ENCODE data around the gene ZNF396. TPM values are rescaled to one million over a fixed set of nuclear protein-coding genes. Genes with fewer than 3 reads are reported as not detected.

ZNF396 gene
- total RNA-seq, 1 experiment from 2014 or later = 1.0 TPM

DNA sequence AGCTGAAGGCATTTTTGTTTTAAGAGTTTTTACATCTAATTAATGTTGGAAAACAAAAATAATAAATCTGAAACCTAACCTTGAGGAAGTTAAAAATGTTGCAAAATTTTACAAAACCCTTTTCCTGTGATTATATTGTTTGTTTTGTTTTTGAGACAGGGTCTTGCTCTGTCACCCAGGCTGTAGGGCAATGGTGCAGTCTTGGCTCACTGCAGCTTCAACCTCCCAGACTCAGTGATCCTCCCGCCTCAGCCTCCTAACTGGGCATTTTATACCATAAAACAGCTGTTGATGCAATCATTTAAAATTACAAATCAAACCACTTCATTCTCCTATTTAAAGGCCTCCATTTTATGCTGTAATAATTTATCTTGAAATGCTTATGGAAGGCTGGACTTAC is 31.2 kb downstream of the ZNF396 start:
- no peaks in the 10 kb centered on the region for H3K36me3 Mint-ChIP-seq
- no peak for ATAC-seq
- H3K9me3 Mint-ChIP-seq = peaks cover 8% of the 10 kb centered on the region
- H3K27me3 Mint-ChIP-seq (ENCODE audit: low read depth) = peaks cover 3% of the 10 kb centered on the region
- ChIA-PET CTCF (interaction anchor here (1.1 to 2.9 kb wide), 2 partner anchors 9 to 41 kb away, joined by 6 to 23 read pairs; no protein-coding TSS in a partner anchor), POLR2A (interaction anchor here (1.1 kb wide), 1 partner anchor 41 kb away, joined by 3 read pairs; no protein-coding TSS in a partner anchor)
- DNase-seq (ENCODE audit: low spot score) = no peak
- peaks cover 21% of the 10 kb centered on the region for H3K4me1 Mint-ChIP-seq
- no peak overlapping the region for H3K4me3 Mint-ChIP-seq
- no peak overlapping the region for H3K27ac Mint-ChIP-seq
- TF ChIP-seq, protein P1, sequence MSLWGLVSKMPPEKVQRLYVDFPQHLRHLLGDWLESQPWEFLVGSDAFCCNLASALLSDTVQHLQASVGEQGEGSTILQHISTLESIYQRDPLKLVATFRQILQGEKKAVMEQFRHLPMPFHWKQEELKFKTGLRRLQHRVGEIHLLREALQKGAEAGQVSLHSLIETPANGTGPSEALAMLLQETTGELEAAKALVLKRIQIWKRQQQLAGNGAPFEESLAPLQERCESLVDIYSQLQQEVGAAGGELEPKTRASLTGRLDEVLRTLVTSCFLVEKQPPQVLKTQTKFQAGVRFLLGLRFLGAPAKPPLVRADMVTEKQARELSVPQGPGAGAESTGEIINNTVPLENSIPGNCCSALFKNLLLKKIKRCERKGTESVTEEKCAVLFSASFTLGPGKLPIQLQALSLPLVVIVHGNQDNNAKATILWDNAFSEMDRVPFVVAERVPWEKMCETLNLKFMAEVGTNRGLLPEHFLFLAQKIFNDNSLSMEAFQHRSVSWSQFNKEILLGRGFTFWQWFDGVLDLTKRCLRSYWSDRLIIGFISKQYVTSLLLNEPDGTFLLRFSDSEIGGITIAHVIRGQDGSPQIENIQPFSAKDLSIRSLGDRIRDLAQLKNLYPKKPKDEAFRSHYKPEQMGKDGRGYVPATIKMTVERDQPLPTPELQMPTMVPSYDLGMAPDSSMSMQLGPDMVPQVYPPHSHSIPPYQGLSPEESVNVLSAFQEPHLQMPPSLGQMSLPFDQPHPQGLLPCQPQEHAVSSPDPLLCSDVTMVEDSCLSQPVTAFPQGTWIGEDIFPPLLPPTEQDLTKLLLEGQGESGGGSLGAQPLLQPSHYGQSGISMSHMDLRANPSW (CRISPR knock-in tag; conservative IDR thresholded peaks at IDR 0.05; ENCODE audit: low read depth) = no peak
- TF ChIP-seq, protein P2, sequence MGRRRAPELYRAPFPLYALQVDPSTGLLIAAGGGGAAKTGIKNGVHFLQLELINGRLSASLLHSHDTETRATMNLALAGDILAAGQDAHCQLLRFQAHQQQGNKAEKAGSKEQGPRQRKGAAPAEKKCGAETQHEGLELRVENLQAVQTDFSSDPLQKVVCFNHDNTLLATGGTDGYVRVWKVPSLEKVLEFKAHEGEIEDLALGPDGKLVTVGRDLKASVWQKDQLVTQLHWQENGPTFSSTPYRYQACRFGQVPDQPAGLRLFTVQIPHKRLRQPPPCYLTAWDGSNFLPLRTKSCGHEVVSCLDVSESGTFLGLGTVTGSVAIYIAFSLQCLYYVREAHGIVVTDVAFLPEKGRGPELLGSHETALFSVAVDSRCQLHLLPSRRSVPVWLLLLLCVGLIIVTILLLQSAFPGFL (CRISPR knock-in tag; IDR thresholded peaks at IDR 0.05; ENCODE audit: borderline replicate concordance) = no peak
- TF ChIP-seq TCF7 (CRISPR knock-in tag; IDR thresholded peaks at IDR 0.05; ENCODE audit: low read depth) = no peak
- TF ChIP-seq JAZF1 (CRISPR knock-in tag; IDR thresholded peaks at IDR 0.05) = no peak
- TF ChIP-seq MYBL2 (CRISPR knock-in tag; IDR thresholded peaks at IDR 0.05) = no peak
- TF ChIP-seq, protein P3, sequence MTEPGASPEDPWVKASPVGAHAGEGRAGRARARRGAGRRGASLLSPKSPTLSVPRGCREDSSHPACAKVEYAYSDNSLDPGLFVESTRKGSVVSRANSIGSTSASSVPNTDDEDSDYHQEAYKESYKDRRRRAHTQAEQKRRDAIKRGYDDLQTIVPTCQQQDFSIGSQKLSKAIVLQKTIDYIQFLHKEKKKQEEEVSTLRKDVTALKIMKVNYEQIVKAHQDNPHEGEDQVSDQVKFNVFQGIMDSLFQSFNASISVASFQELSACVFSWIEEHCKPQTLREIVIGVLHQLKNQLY (CRISPR knock-in tag; IDR thresholded peaks at IDR 0.05) = no peak
- no peak for TF ChIP-seq NR3C1 (CRISPR knock-in tag; conservative IDR thresholded peaks at IDR 0.05; ENCODE audit: low read depth)
- no peak for TF ChIP-seq SOX15 (CRISPR knock-in tag; IDR thresholded peaks at IDR 0.05)
- no peak for TF ChIP-seq ZNF425 (CRISPR knock-in tag; conservative IDR thresholded peaks at IDR 0.05)
- no peak for TF ChIP-seq MXD4 (CRISPR knock-in tag; IDR thresholded peaks at IDR 0.05; ENCODE audit: borderline replicate concordance)
- TF ChIP-seq KAT7 (CRISPR knock-in tag; IDR thresholded peaks at IDR 0.05; ENCODE audit: borderline replicate concordance) = no peak
- TF ChIP-seq IRF2 (CRISPR knock-in tag; IDR thresholded peaks at IDR 0.05; ENCODE audit: borderline replicate concordance, low read depth) = no peak

- no peak for DNase-seq (ENCODE audit: low spot score)
- TF ChIP-seq KAT7 (CRISPR knock-in tag; IDR thresholded peaks at IDR 0.05; ENCODE audit: borderline replicate concordance) (no peak), IRF2 (CRISPR knock-in tag; IDR thresholded peaks at IDR 0.05; ENCODE audit: borderline replicate concordance, low read depth) (no peak), ZNF138 (CRISPR knock-in tag; conservative IDR thresholded peaks at IDR 0.05) (no peak), ZBTB43 (CRISPR knock-in tag; IDR thresholded peaks at IDR 0.05) (no peak), ETV6 (CRISPR knock-in tag; IDR thresholded peaks at IDR 0.05) (no peak)
- TF ChIP-seq, protein P4, sequence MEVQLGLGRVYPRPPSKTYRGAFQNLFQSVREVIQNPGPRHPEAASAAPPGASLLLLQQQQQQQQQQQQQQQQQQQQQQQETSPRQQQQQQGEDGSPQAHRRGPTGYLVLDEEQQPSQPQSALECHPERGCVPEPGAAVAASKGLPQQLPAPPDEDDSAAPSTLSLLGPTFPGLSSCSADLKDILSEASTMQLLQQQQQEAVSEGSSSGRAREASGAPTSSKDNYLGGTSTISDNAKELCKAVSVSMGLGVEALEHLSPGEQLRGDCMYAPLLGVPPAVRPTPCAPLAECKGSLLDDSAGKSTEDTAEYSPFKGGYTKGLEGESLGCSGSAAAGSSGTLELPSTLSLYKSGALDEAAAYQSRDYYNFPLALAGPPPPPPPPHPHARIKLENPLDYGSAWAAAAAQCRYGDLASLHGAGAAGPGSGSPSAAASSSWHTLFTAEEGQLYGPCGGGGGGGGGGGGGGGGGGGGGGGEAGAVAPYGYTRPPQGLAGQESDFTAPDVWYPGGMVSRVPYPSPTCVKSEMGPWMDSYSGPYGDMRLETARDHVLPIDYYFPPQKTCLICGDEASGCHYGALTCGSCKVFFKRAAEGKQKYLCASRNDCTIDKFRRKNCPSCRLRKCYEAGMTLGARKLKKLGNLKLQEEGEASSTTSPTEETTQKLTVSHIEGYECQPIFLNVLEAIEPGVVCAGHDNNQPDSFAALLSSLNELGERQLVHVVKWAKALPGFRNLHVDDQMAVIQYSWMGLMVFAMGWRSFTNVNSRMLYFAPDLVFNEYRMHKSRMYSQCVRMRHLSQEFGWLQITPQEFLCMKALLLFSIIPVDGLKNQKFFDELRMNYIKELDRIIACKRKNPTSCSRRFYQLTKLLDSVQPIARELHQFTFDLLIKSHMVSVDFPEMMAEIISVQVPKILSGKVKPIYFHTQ (CRISPR knock-in tag; IDR thresholded peaks at IDR 0.05) = no peak
- TF ChIP-seq, protein P5, sequence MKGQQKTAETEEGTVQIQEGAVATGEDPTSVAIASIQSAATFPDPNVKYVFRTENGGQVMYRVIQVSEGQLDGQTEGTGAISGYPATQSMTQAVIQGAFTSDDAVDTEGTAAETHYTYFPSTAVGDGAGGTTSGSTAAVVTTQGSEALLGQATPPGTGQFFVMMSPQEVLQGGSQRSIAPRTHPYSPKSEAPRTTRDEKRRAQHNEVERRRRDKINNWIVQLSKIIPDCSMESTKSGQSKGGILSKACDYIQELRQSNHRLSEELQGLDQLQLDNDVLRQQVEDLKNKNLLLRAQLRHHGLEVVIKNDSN (CRISPR knock-in tag; IDR thresholded peaks at IDR 0.05) = no peak
- peaks cover 3% of the 10 kb centered on the region for H3K27me3 Mint-ChIP-seq (ENCODE audit: low read depth)
- peaks cover 21% of the 10 kb centered on the region for H3K4me1 Mint-ChIP-seq
- ChIA-PET CTCF (interaction anchor here (1.1 to 2.9 kb wide), 2 partner anchors 10 to 41 kb away, joined by 6 to 23 read pairs; no protein-coding TSS in a partner anchor), POLR2A (interaction anchor here (1.1 kb wide), 1 partner anchor 41 kb away, joined by 3 read pairs; no protein-coding TSS in a partner anchor)
- H3K4me3 Mint-ChIP-seq = peak overlapping the region; percentile 98
- H3K27ac Mint-ChIP-seq = 0 out of 2 replicates have a peak overlapping the region, but pooled peaks have one; percentile 32
- peaks cover 5% of the 10 kb centered on the region for H3K9me3 Mint-ChIP-seq
- peaks cover under 1% of the 10 kb centered on the region; the same call in 1 of the 2 replicates for H3K36me3 Mint-ChIP-seq
- no peak for ATAC-seq
Measured at GRCh38 chr18:35345460-35345921, 31.6 kb downstream of the ZNF396 start.
